HEK293 (cell line): ENCODE results near the gene TADA1.
A peak's percentile ranks its signal among the peaks of the same experiment; 100 is the strongest.

ENCODE experiments used
- BCL11B ChIP-seq: fragments of 450-650 bp; formaldehyde crosslinking; IDR thresholded peaks from 2 replicates; pipeline ENCODE4 v1.5.1; 2016; ENCODE audit warnings: low read depth, missing biosample characterization, missing genetic modification characterization
- GLIS1 ChIP-seq: fragments of 450-650 bp; formaldehyde crosslinking; IDR thresholded peaks from 2 replicates; pipeline ENCODE4 v1.5.1; 2016; ENCODE audit warnings: missing biosample characterization, missing genetic modification characterization
- HOXA7 ChIP-seq: sonication (generic); formaldehyde crosslinking; IDR thresholded peaks from 2 replicates; pipeline ENCODE4 v1.8.1; 2022; ENCODE audit warnings: missing genetic modification reagents, borderline replicate concordance
- HOXD13 ChIP-seq: sonication (generic); formaldehyde crosslinking; IDR thresholded peaks from 2 replicates; pipeline ENCODE4 v1.8.0; 2022; ENCODE audit warnings: missing genetic modification reagents, borderline replicate concordance
- IKZF3 ChIP-seq: fragments of 450-650 bp; IDR thresholded peaks from 2 replicates; pipeline ENCODE4 v1.5.0; 2018; ENCODE audit warnings: missing biosample characterization, mild to moderate bottlenecking, missing genetic modification characterization, moderate library complexity
- KLF9 ChIP-seq: fragments of 450-650 bp; formaldehyde crosslinking; IDR thresholded peaks from 2 replicates; pipeline ENCODE4 v1.5.1; 2016; ENCODE audit warnings: missing biosample characterization, missing genetic modification characterization, low read depth
- TRIM28 ChIP-seq: IDR thresholded peaks from 2 replicates; pipeline ENCODE4 v1.6.1; 2011; ENCODE audit warnings: low read length, control low read depth, borderline replicate concordance
- ZBTB48 ChIP-seq: fragments of 450-650 bp; formaldehyde crosslinking; IDR thresholded peaks from 2 replicates; pipeline ENCODE4 v1.5.1; 2016; ENCODE audit warnings: missing biosample characterization, missing genetic modification characterization
- ZFP3 ChIP-seq: fragments of 450-650 bp; formaldehyde crosslinking; IDR thresholded peaks from 2 replicates; pipeline ENCODE4 v1.5.1; 2016; ENCODE audit warnings: low read depth, missing biosample characterization, missing genetic modification characterization
- ZNF10 ChIP-seq: fragments of 450-650 bp; formaldehyde crosslinking; IDR thresholded peaks from 2 replicates; pipeline ENCODE4 v1.5.1; 2017; ENCODE audit warnings: missing biosample characterization, missing genetic modification characterization
- ZNF138 ChIP-seq: fragments of 450-650 bp; formaldehyde crosslinking; IDR thresholded peaks from 2 replicates; pipeline ENCODE4 v1.5.1; 2016; ENCODE audit warnings: missing biosample characterization, missing genetic modification characterization, borderline replicate concordance
- ZNF157 ChIP-seq: fragments of 450-650 bp; formaldehyde crosslinking; IDR thresholded peaks from 2 replicates; pipeline ENCODE4 v1.5.1; 2016; ENCODE audit warnings: missing biosample characterization, missing genetic modification characterization
- ZNF2 ChIP-seq: fragments of 450-650 bp; formaldehyde crosslinking; IDR thresholded peaks from 2 replicates; pipeline ENCODE4 v1.5.1; 2016; ENCODE audit warnings: missing biosample characterization, missing genetic modification characterization
- ZNF214 ChIP-seq: fragments of 450-650 bp; formaldehyde crosslinking; IDR thresholded peaks from 2 replicates; pipeline ENCODE4 v1.5.1; 2017; ENCODE audit warnings: missing biosample characterization, mild to moderate bottlenecking, missing genetic modification characterization, borderline replicate concordance
- ZNF26 ChIP-seq: fragments of 450-650 bp; formaldehyde crosslinking; IDR thresholded peaks from 2 replicates; pipeline ENCODE4 v1.5.1; 2016; ENCODE audit warnings: missing biosample characterization, missing genetic modification characterization
- ZNF274 ChIP-seq, 2 experiments: fragments of 200-500 bp in 1 of 2; fragments of 450-650 bp in 1 of 2; sonication (Bioruptor generic) in 1 of 2; formaldehyde crosslinking in 1 of 2; IDR thresholded peaks; 2 replicates each; pipeline versions ENCODE4 v1.5.1 to v1.6.1; 2014 to 2016; ENCODE audit warnings: borderline replicate concordance in 1 of 2, inconsistent platforms in 1 of 2, low read length in 1 of 2, missing biosample characterization in 1 of 2, missing genetic modification characterization in 1 of 2
- ZNF292 ChIP-seq: fragments of 450-650 bp; formaldehyde crosslinking; IDR thresholded peaks from 2 replicates; pipeline ENCODE4 v1.5.1; 2016; ENCODE audit warnings: low read depth, missing biosample characterization, missing genetic modification characterization, borderline replicate concordance
- ZNF398 ChIP-seq: fragments of 450-650 bp; formaldehyde crosslinking; IDR thresholded peaks from 2 replicates; pipeline ENCODE4 v1.5.1; 2017; ENCODE audit warnings: missing biosample characterization, missing genetic modification characterization
- ZNF426 ChIP-seq: fragments of 450-650 bp; formaldehyde crosslinking; IDR thresholded peaks from 2 replicates; pipeline ENCODE4 v1.5.1; 2017; ENCODE audit warnings: missing biosample characterization, missing genetic modification characterization, mild to moderate bottlenecking, inconsistent platforms, moderate library complexity
- ZNF473 ChIP-seq: fragments of 450-650 bp; formaldehyde crosslinking; IDR thresholded peaks from 2 replicates; pipeline ENCODE4 v1.5.1; 2017; ENCODE audit warnings: missing biosample characterization, missing genetic modification characterization
- ZNF561 ChIP-seq: fragments of 450-650 bp; IDR thresholded peaks from 2 replicates; pipeline ENCODE4 v1.5.1; 2018; ENCODE audit warnings: missing biosample characterization, missing genetic modification characterization, borderline replicate concordance
- ZNF626 ChIP-seq: fragments of 450-650 bp; sonication (Bioruptor Pico); formaldehyde crosslinking; IDR thresholded peaks from 2 replicates; pipeline ENCODE4 v1.5.1; 2018; ENCODE audit warnings: missing biosample characterization, missing genetic modification characterization, inconsistent platforms
- ZNF677 ChIP-seq: fragments of 450-650 bp; IDR thresholded peaks from 2 replicates; pipeline ENCODE4 v1.5.0; 2018; ENCODE audit warnings: missing biosample characterization, mild to moderate bottlenecking, missing genetic modification characterization, moderate library complexity
- ZNF701 ChIP-seq: fragments of 450-650 bp; formaldehyde crosslinking; IDR thresholded peaks from 2 replicates; pipeline ENCODE4 v1.5.1; 2016; ENCODE audit warnings: missing biosample characterization, missing genetic modification characterization
- ZNF777 ChIP-seq: fragments of 450-650 bp; formaldehyde crosslinking; IDR thresholded peaks from 2 replicates; pipeline ENCODE4 v1.5.1; 2017; ENCODE audit warnings: missing biosample characterization, missing genetic modification characterization, borderline replicate concordance
- ZSCAN23 ChIP-seq: fragments of 450-650 bp; formaldehyde crosslinking; IDR thresholded peaks from 2 replicates; pipeline ENCODE4 v1.5.1; 2016; ENCODE audit warnings: missing biosample characterization, missing genetic modification characterization
- ZSCAN30 ChIP-seq: fragments of 450-650 bp; IDR thresholded peaks from 2 replicates; pipeline ENCODE4 v1.5.1; 2018; ENCODE audit warnings: missing biosample characterization, mild to moderate bottlenecking, missing genetic modification characterization, moderate library complexity
- ZXDB ChIP-seq: fragments of 450-650 bp; formaldehyde crosslinking; IDR thresholded peaks from 2 replicates; pipeline ENCODE4 v1.5.1; 2016; ENCODE audit warnings: missing biosample characterization, missing genetic modification characterization
- TF ChIP-seq, protein P1 (sequence below): fragments of 450-650 bp; formaldehyde crosslinking; optimal IDR thresholded peaks from 2 replicates; pipeline ENCODE3; 2016; ENCODE audit warnings: missing biosample characterization, mild to moderate bottlenecking, missing genetic modification characterization
- TF ChIP-seq, protein P2 (sequence below): fragments of 450-650 bp; formaldehyde crosslinking; IDR thresholded peaks from 2 replicates; pipeline ENCODE4 v1.5.1; 2016; ENCODE audit warnings: missing biosample characterization, missing genetic modification characterization, borderline replicate concordance

The TADA1 gene

GRCh38 chr1:166875734-166876539, at the start of gene TADA1 (continued):
- TF ChIP-seq ZNF398 = peak; percentile 27; the same call in 1 of the 2 replicates
- peak; percentile 95 for TF ChIP-seq ZNF10 (tag by site-specific recombination)
- no peak for TF ChIP-seq ZNF677 (tag by site-specific recombination)
- no peak for TF ChIP-seq ZNF701 (tag by site-specific recombination)
- TF ChIP-seq, protein P1, sequence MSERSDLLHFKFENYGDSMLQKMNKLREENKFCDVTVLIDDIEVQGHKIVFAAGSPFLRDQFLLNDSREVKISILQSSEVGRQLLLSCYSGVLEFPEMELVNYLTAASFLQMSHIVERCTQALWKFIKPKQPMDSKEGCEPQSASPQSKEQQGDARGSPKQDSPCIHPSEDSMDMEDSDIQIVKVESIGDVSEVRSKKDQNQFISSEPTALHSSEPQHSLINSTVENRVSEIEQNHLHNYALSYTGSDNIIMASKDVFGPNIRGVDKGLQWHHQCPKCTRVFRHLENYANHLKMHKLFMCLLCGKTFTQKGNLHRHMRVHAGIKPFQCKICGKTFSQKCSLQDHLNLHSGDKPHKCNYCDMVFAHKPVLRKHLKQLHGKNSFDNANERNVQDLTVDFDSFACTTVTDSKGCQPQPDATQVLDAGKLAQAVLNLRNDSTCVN (tag by site-specific recombination) = peak; percentile 92
- TF ChIP-seq GLIS1 (tag by site-specific recombination) = 0 out of 2 replicates have a peak, but pooled peaks have one; percentile 16
- TF ChIP-seq ZNF292 (tag by site-specific recombination) = no peak
- no peak for TF ChIP-seq ZBTB48
- no peak for TF ChIP-seq IKZF3 (tag by site-specific recombination)
- TF ChIP-seq ZSCAN23 (tag by site-specific recombination) = no peak
- TF ChIP-seq ZFP3 (tag by site-specific recombination) = no peak
- TF ChIP-seq TRIM28 = no peak; the same call in 1 of the 2 replicates
- no peak for TF ChIP-seq ZNF473
- TF ChIP-seq ZNF777 = no peak
- peak; percentile 84 for TF ChIP-seq KLF9 (tag by site-specific recombination)
- no peak for TF ChIP-seq ZNF138 (tag by site-specific recombination)
- TF ChIP-seq ZXDB (tag by site-specific recombination) = peak; percentile 83
- TF ChIP-seq ZNF274 (IDR thresholded peaks at IDR 0.05; ENCODE audit: low read length) = no peak
- no peak for TF ChIP-seq ZNF274 (tag by site-specific recombination; IDR thresholded peaks at IDR 0.05; ENCODE audit: borderline replicate concordance)
- TF ChIP-seq HOXA7 (CRISPR knock-in tag) = no peak
- TF ChIP-seq ZNF214 = no peak
- TF ChIP-seq ZSCAN30 (tag by site-specific recombination) = peak; percentile 89
- peak; percentile 82; the same call in 1 of the 2 replicates for TF ChIP-seq BCL11B
- peak; percentile 55; the same call in 1 of the 2 replicates for TF ChIP-seq ZNF561 (tag by site-specific recombination)
- TF ChIP-seq ZNF426 = no peak
- no peak for TF ChIP-seq HOXD13 (CRISPR knock-in tag)
- TF ChIP-seq ZNF26 (tag by site-specific recombination) = no peak
- peak; percentile 78; the same call in 1 of the 2 replicates for TF ChIP-seq ZNF2 (tag by site-specific recombination)
- TF ChIP-seq ZNF626 = no peak
- TF ChIP-seq, protein P2, sequence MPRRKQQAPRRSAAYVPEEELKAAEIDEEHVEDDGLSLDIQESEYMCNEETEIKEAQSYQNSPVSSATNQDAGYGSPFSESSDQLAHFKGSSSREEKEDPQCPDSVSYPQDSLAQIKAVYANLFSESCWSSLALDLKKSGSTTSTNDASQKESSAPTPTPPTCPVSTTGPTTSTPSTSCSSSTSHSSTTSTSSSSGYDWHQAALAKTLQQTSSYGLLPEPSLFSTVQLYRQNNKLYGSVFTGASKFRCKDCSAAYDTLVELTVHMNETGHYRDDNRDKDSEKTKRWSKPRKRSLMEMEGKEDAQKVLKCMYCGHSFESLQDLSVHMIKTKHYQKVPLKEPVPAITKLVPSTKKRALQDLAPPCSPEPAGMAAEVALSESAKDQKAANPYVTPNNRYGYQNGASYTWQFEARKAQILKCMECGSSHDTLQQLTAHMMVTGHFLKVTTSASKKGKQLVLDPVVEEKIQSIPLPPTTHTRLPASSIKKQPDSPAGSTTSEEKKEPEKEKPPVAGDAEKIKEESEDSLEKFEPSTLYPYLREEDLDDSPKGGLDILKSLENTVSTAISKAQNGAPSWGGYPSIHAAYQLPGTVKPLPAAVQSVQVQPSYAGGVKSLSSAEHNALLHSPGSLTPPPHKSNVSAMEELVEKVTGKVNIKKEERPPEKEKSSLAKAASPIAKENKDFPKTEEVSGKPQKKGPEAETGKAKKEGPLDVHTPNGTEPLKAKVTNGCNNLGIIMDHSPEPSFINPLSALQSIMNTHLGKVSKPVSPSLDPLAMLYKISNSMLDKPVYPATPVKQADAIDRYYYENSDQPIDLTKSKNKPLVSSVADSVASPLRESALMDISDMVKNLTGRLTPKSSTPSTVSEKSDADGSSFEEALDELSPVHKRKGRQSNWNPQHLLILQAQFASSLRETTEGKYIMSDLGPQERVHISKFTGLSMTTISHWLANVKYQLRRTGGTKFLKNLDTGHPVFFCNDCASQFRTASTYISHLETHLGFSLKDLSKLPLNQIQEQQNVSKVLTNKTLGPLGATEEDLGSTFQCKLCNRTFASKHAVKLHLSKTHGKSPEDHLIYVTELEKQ (tag by site-specific recombination) = no peak; the same call in 1 of the 2 replicates
- no peak for TF ChIP-seq ZNF157 (tag by site-specific recombination)
